GM23338 (cell line): ENCODE data around the gene EEF1E1. TPM values are rescaled to one million over a fixed set of nuclear protein-coding genes. Genes with fewer than 3 reads are reported as not detected.

Experiments
- ATAC-seq: fragments of 200-7000 bp; cut with Tn5 transposase; 3 replicates; pipeline ENCODE4 v1.9.1; 2020
- DNase-seq: peaks from one replicate; pipeline ENCODE4 v3.0.0-alpha.2; 2015; ENCODE audit warnings: low spot score
- H2AFZ ChIP-seq: fragments of 200-600 bp; sonication (generic); 2 replicates; pipeline ENCODE4 v1.8.0; 2016; ENCODE audit warnings: antibody characterized with exemption, mild to moderate bottlenecking, moderate library complexity
- H3F3A ChIP-seq: fragments of 200-600 bp; sonication (generic); replicated peaks from 2 replicates; pipeline ENCODE4 v1.8.0; 2017; ENCODE audit warnings: antibody characterized with exemption, mixed run types, low read depth
- H3K27ac ChIP-seq: fragments of 200-600 bp; sonication (generic); 2 replicates; pipeline ENCODE4 v1.6.1; 2016; ENCODE audit warnings: low read depth
- H3K27me3 ChIP-seq: fragments of 200-600 bp; sonication (generic); 2 replicates; pipeline ENCODE4 v1.8.0; 2016; ENCODE audit warnings: mild to moderate bottlenecking, mixed run types, moderate library complexity; ENCODE audit not compliant: insufficient read depth
- H3K36me3 ChIP-seq: fragments of 200-600 bp; sonication (generic); 2 replicates; pipeline ENCODE4 v1.8.0; 2016; ENCODE audit warnings: mild to moderate bottlenecking; ENCODE audit not compliant: insufficient read depth
- H3K4me1 ChIP-seq: fragments of 200-600 bp; sonication (generic); 2 replicates; pipeline ENCODE4 v1.8.0; 2016; ENCODE audit warnings: mild to moderate bottlenecking, moderate library complexity; ENCODE audit not compliant: insufficient read depth
- H3K4me2 ChIP-seq: fragments of 200-600 bp; sonication (generic); 2 replicates; pipeline ENCODE4 v1.7.1; 2017; ENCODE audit warnings: mixed run types
- H3K4me3 ChIP-seq: fragments of 200-600 bp; sonication (generic); 2 replicates; pipeline ENCODE4 v1.6.1; 2016; ENCODE audit warnings: mixed run types
- H3K79me2 ChIP-seq: fragments of 200-600 bp; sonication (generic); replicated peaks from 2 replicates; pipeline ENCODE4 v1.8.0; 2017; ENCODE audit warnings: mild to moderate bottlenecking; ENCODE audit not compliant: insufficient read depth
- H3K9me2 ChIP-seq: fragments of 200-600 bp; sonication (generic); 2 replicates; pipeline ENCODE4 v1.8.0; 2017; ENCODE audit not compliant: insufficient read depth
- H4K20me1 ChIP-seq: fragments of 200-600 bp; sonication (generic); replicated peaks from 2 replicates; pipeline ENCODE4 v1.8.0; 2017; ENCODE audit warnings: mild to moderate bottlenecking; ENCODE audit not compliant: insufficient read depth
- H3K27ac Mint-ChIP-seq: 2 replicates; pipeline ENCODE4 v1.8.0; 2020; ENCODE audit warnings: inconsistent platforms, mild to moderate bottlenecking, moderate library complexity, mixed read lengths
- H3K27me3 Mint-ChIP-seq: 3 replicates; pipeline ENCODE4 v1.8.0; 2022; ENCODE audit warnings: low read depth, mild to moderate bottlenecking, moderate library complexity, mixed read lengths, inconsistent platforms; ENCODE audit not compliant: insufficient read depth, poor library complexity
- H3K36me3 Mint-ChIP-seq: 3 replicates; pipeline ENCODE4 v1.8.0; 2021; ENCODE audit warnings: low read depth, mild to moderate bottlenecking, inconsistent platforms, moderate library complexity, mixed read lengths
- H3K4me1 Mint-ChIP-seq: 3 replicates; pipeline ENCODE4 v1.8.0; 2020; ENCODE audit warnings: mild to moderate bottlenecking, inconsistent platforms, mixed read lengths
- H3K4me3 Mint-ChIP-seq: 3 replicates; pipeline ENCODE4 v1.8.0; 2021; ENCODE audit warnings: moderate library complexity, mild to moderate bottlenecking, inconsistent platforms, mixed read lengths
- H3K9me3 Mint-ChIP-seq: 3 replicates; pipeline ENCODE4 v1.8.0; 2020; ENCODE audit warnings: moderate library complexity, mild to moderate bottlenecking, inconsistent platforms, mixed read lengths
- CREB1 ChIP-seq: fragments of 250-450 bp; sonication (Bioruptor Pico); IDR thresholded peaks from 2 replicates; pipeline ENCODE4 v1.5.0; 2020; ENCODE audit warnings: low read depth, mild to moderate bottlenecking, moderate library complexity
- EZH2 ChIP-seq: fragments of 200-600 bp; sonication (generic); IDR thresholded peaks from one replicate; pipeline ENCODE4 v1.8.0; 2017; ENCODE audit warnings: antibody characterized with exemption, mild to moderate bottlenecking, low read depth; ENCODE audit not compliant: unreplicated experiment
- EZH2phosphoT487 ChIP-seq: fragments of 200-600 bp; sonication (generic); IDR thresholded peaks from one replicate; pipeline ENCODE4 v1.8.1; 2018; ENCODE audit warnings: antibody characterized with exemption; ENCODE audit not compliant: unreplicated experiment
- JUNB ChIP-seq: IDR thresholded peaks from one replicate; pipeline ENCODE4 v1.6.1; 2016; ENCODE audit warnings: antibody characterized with exemption; ENCODE audit not compliant: unreplicated experiment
- NANOG ChIP-seq: IDR thresholded peaks from 2 replicates; pipeline ENCODE4 v1.6.1; 2016; ENCODE audit warnings: antibody characterized with exemption, borderline replicate concordance
- POLR2AphosphoS5 ChIP-seq: IDR thresholded peaks from 2 replicates; pipeline ENCODE4 v1.6.1; 2016; ENCODE audit warnings: antibody characterized with exemption, low read depth
- STAT1 ChIP-seq: IDR thresholded peaks from one replicate; pipeline ENCODE4 v1.6.1; 2016; ENCODE audit warnings: antibody characterized with exemption; ENCODE audit not compliant: unreplicated experiment
- ZNF114 ChIP-seq: fragments of 250-450 bp; sonication (Bioruptor Pico); IDR thresholded peaks from 2 replicates; pipeline ENCODE4 v1.5.0; 2020; ENCODE audit warnings: mild to moderate bottlenecking, moderate library complexity
- ZNF331 ChIP-seq: fragments of 250-450 bp; sonication (Bioruptor Pico); IDR thresholded peaks from 2 replicates; pipeline ENCODE4 v1.5.0; 2020; ENCODE audit warnings: low read depth, mild to moderate bottlenecking, moderate library complexity
- polyA plus RNA-seq: library from polyadenylated mRNA; unstranded; fragments of >200 nt; fragmentation: Nextera tagmentation; extraction: Ambion mirVana; gene quantifications from 2 replicates; pipeline ENCODE4 v1.2.1, GENCODE V29; 2016
- total RNA-seq: library from RNA; depleted of rRNA; stranded (reverse); fragments of >200 nt; shearing (Covaris generic); gene quantifications from 2 replicates; pipeline ENCODE4 v1.2.3, GENCODE V29; 2014
- TF ChIP-seq, protein P1 (sequence below): IDR thresholded peaks from one replicate; pipeline ENCODE4 v1.6.1; 2018; ENCODE audit warnings: antibody characterized with exemption; ENCODE audit not compliant: unreplicated experiment
- TF ChIP-seq, protein P2 (sequence below): fragments of 250-450 bp; sonication (Bioruptor Pico); IDR thresholded peaks from 2 replicates; pipeline ENCODE4 v1.5.0; 2020; ENCODE audit warnings: mild to moderate bottlenecking, moderate library complexity
- TF ChIP-seq, protein P3 (sequence below): IDR thresholded peaks from 2 replicates; pipeline ENCODE4 v1.6.1; 2016; ENCODE audit warnings: antibody characterized with exemption
- TF ChIP-seq, protein P4 (sequence below), 2 experiments: fragments of 200-600 bp in 1 of 2; sonication (generic) in 1 of 2; conservative IDR thresholded peaks; 2 replicates each; pipeline versions ENCODE4 v1.5.1 to v1.6.1; 2016 to 2017; ENCODE audit warnings: antibody characterized with exemption in 2 of 2, low read depth in 2 of 2, mild to moderate bottlenecking in 2 of 2, moderate library complexity in 1 of 2

The EEF1E1 gene
- total and polyA plus RNA-seq, 2 experiments from 2014 or later: 298 to 317 TPM

DNA sequence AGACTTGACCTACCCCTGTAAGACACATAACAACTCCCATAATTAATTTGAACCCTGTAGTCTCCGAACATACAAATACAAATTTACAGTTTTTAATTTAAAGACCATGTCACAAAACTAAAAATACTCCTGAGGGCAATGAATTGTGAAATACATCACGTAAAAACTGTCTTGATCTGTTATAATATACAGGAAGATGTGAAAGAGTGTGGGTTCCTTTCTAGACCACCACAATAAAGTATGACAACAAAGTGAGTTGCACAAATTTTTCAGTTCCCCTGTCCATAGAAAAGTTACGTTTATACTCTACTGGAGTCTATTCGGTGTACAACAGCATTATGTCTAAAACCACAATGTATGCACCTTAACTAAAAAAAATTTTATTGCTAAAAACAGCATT, 27.2 kb downstream of the EEF1E1 start:
- H3K4me3 Mint-ChIP-seq: no peak overlapping the region
- no peaks in the 10 kb centered on the region for H3K9me3 Mint-ChIP-seq
- Histone ChIP-seq H3K79me2 (no peaks in the 10 kb centered on the region), H3K27ac (no peak overlapping the region), H3K9me2 (peaks cover 5% of the 10 kb centered on the region; the same call in 1 of the 2 replicates), H3K36me3 (peaks cover under 1% of the 10 kb centered on the region; the same call in 1 of the 2 replicates), H3K27me3 (no peaks in the 10 kb centered on the region), H4K20me1 (peaks cover 7% of the 10 kb centered on the region; the same call in 1 of the 2 replicates), H3K4me3 (no peak overlapping the region), H2AFZ (no peak overlapping the region), H3K4me1 (no peaks in the 10 kb centered on the region; the same call in 1 of the 2 replicates), H3F3A (no peaks in the 10 kb centered on the region), H3K4me2 (no peak overlapping the region)
- peaks cover 22% of the 10 kb centered on the region for H3K36me3 Mint-ChIP-seq
- ATAC-seq (no peak), DNase-seq (no peak)
- H3K27ac Mint-ChIP-seq: no peak overlapping the region
- H3K27me3 Mint-ChIP-seq: peaks cover 3% of the 10 kb centered on the region
- TF ChIP-seq JUNB: no peak
- no peak for TF ChIP-seq ZNF331 (CRISPR knock-in tag)
- no peak for TF ChIP-seq EZH2phosphoT487
- TF ChIP-seq, protein P1, sequence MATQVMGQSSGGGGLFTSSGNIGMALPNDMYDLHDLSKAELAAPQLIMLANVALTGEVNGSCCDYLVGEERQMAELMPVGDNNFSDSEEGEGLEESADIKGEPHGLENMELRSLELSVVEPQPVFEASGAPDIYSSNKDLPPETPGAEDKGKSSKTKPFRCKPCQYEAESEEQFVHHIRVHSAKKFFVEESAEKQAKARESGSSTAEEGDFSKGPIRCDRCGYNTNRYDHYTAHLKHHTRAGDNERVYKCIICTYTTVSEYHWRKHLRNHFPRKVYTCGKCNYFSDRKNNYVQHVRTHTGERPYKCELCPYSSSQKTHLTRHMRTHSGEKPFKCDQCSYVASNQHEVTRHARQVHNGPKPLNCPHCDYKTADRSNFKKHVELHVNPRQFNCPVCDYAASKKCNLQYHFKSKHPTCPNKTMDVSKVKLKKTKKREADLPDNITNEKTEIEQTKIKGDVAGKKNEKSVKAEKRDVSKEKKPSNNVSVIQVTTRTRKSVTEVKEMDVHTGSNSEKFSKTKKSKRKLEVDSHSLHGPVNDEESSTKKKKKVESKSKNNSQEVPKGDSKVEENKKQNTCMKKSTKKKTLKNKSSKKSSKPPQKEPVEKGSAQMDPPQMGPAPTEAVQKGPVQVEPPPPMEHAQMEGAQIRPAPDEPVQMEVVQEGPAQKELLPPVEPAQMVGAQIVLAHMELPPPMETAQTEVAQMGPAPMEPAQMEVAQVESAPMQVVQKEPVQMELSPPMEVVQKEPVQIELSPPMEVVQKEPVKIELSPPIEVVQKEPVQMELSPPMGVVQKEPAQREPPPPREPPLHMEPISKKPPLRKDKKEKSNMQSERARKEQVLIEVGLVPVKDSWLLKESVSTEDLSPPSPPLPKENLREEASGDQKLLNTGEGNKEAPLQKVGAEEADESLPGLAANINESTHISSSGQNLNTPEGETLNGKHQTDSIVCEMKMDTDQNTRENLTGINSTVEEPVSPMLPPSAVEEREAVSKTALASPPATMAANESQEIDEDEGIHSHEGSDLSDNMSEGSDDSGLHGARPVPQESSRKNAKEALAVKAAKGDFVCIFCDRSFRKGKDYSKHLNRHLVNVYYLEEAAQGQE: no peak
- TF ChIP-seq, protein P2, sequence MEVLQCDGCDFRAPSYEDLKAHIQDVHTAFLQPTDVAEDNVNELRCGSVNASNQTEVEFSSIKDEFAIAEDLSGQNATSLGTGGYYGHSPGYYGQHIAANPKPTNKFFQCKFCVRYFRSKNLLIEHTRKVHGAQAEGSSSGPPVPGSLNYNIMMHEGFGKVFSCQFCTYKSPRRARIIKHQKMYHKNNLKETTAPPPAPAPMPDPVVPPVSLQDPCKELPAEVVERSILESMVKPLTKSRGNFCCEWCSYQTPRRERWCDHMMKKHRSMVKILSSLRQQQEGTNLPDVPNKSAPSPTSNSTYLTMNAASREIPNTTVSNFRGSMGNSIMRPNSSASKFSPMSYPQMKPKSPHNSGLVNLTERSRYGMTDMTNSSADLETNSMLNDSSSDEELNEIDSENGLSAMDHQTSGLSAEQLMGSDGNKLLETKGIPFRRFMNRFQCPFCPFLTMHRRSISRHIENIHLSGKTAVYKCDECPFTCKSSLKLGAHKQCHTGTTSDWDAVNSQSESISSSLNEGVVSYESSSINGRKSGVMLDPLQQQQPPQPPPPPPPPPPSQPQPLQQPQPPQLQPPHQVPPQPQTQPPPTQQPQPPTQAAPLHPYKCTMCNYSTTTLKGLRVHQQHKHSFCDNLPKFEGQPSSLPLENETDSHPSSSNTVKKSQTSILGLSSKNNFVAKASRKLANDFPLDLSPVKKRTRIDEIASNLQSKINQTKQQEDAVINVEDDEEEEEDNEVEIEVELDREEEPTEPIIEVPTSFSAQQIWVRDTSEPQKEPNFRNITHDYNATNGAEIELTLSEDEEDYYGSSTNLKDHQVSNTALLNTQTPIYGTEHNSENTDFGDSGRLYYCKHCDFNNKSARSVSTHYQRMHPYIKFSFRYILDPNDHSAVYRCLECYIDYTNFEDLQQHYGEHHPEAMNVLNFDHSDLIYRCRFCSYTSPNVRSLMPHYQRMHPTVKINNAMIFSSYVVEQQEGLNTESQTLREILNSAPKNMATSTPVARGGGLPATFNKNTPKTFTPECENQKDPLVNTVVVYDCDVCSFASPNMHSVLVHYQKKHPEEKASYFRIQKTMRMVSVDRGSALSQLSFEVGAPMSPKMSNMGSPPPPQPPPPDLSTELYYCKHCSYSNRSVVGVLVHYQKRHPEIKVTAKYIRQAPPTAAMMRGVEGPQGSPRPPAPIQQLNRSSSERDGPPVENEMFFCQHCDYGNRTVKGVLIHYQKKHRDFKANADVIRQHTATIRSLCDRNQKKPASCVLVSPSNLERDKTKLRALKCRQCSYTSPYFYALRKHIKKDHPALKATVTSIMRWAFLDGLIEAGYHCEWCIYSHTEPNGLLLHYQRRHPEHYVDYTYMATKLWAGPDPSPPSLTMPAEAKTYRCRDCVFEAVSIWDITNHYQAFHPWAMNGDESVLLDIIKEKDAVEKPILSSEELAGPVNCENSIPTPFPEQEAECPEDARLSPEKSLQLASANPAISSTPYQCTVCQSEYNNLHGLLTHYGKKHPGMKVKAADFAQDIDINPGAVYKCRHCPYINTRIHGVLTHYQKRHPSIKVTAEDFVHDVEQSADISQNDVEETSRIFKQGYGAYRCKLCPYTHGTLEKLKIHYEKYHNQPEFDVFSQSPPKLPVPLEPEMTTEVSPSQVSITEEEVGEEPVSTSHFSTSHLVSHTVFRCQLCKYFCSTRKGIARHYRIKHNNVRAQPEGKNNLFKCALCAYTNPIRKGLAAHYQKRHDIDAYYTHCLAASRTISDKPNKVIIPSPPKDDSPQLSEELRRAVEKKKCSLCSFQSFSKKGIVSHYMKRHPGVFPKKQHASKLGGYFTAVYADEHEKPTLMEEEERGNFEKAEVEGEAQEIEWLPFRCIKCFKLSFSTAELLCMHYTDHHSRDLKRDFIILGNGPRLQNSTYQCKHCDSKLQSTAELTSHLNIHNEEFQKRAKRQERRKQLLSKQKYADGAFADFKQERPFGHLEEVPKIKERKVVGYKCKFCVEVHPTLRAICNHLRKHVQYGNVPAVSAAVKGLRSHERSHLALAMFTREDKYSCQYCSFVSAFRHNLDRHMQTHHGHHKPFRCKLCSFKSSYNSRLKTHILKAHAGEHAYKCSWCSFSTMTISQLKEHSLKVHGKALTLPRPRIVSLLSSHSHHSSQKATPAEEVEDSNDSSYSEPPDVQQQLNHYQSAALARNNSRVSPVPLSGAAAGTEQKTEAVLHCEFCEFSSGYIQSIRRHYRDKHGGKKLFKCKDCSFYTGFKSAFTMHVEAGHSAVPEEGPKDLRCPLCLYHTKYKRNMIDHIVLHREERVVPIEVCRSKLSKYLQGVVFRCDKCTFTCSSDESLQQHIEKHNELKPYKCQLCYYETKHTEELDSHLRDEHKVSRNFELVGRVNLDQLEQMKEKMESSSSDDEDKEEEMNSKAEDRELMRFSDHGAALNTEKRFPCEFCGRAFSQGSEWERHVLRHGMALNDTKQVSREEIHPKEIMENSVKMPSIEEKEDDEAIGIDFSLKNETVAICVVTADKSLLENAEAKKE (CRISPR knock-in tag): no peak
- TF ChIP-seq CREB1: no peak
- TF ChIP-seq EZH2: no peak
- no peak for TF ChIP-seq POLR2AphosphoS5
- TF ChIP-seq, protein P3, sequence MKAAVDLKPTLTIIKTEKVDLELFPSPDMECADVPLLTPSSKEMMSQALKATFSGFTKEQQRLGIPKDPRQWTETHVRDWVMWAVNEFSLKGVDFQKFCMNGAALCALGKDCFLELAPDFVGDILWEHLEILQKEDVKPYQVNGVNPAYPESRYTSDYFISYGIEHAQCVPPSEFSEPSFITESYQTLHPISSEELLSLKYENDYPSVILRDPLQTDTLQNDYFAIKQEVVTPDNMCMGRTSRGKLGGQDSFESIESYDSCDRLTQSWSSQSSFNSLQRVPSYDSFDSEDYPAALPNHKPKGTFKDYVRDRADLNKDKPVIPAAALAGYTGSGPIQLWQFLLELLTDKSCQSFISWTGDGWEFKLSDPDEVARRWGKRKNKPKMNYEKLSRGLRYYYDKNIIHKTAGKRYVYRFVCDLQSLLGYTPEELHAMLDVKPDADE: no peak
- no peak for TF ChIP-seq NANOG
- TF ChIP-seq, protein P4, sequence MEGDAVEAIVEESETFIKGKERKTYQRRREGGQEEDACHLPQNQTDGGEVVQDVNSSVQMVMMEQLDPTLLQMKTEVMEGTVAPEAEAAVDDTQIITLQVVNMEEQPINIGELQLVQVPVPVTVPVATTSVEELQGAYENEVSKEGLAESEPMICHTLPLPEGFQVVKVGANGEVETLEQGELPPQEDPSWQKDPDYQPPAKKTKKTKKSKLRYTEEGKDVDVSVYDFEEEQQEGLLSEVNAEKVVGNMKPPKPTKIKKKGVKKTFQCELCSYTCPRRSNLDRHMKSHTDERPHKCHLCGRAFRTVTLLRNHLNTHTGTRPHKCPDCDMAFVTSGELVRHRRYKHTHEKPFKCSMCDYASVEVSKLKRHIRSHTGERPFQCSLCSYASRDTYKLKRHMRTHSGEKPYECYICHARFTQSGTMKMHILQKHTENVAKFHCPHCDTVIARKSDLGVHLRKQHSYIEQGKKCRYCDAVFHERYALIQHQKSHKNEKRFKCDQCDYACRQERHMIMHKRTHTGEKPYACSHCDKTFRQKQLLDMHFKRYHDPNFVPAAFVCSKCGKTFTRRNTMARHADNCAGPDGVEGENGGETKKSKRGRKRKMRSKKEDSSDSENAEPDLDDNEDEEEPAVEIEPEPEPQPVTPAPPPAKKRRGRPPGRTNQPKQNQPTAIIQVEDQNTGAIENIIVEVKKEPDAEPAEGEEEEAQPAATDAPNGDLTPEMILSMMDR (conservative IDR thresholded peaks at IDR 0.05; ENCODE audit: low read depth in 2 of 2): no peak
- TF ChIP-seq STAT1: no peak
- no peak for TF ChIP-seq ZNF114
- H3K4me1 Mint-ChIP-seq: no peaks in the 10 kb centered on the region
